GM04503 (cell line): ENCODE results near the gene FAM174A.
A peak's percentile ranks its signal among the peaks of the same experiment; 100 is the strongest.
"Not testable (repeated sequence)": the region's sequence is repeated elsewhere in the genome, so short reads cannot be mapped to it uniquely, and the experiment has no call there.

Experiments
- DNase-seq: peaks from one replicate; pipeline ENCODE4 v3.0.0-alpha.2; 2012; ENCODE audit warnings: low read depth

Gene FAM174A

GRCh38 chr5:100576217-100576751 is 41.1 kb downstream of the FAM174A start:
- DNase-seq: no peak

GRCh38 chr5:100577506-100577905 is 42.3 kb downstream of the FAM174A start:
- DNase-seq: no peak

- no peak for DNase-seq
Measured at GRCh38 chr5:100584069-100584468, 48.9 kb downstream of the FAM174A start.

- no peak for DNase-seq
Measured at GRCh38 chr5:100584889-100585288, 49.7 kb downstream of the FAM174A start.

GRCh38 chr5:100590867-100591266 is 55.7 kb downstream of the FAM174A start:
- no peak for DNase-seq

- peak; percentile 82 for DNase-seq
Measured at GRCh38 chr5:100595152-100595811, 60.1 kb downstream of the FAM174A start.

- no peak for DNase-seq
Measured at GRCh38 chr5:100595812-100596173, 60.6 kb downstream of the FAM174A start.

- DNase-seq: no peak
Measured at GRCh38 chr5:100598446-100598845, 63.3 kb downstream of the FAM174A start.

- DNase-seq: no peak
Measured at GRCh38 chr5:100600298-100600994, 65.3 kb downstream of the FAM174A start.

- no peak for DNase-seq
Measured at GRCh38 chr5:100603141-100603540, 68.0 kb downstream of the FAM174A start.

GRCh38 chr5:100604021-100604420 is 68.8 kb downstream of the FAM174A start:
- not testable (repeated sequence) for DNase-seq

- no peak for DNase-seq
Measured at GRCh38 chr5:100609594-100609993, 74.4 kb downstream of the FAM174A start.

- no peak for DNase-seq
Measured at GRCh38 chr5:100614308-100614707, 79.1 kb downstream of the FAM174A start.

GRCh38 chr5:100615362-100615761 is 80.2 kb downstream of the FAM174A start:
- no peak for DNase-seq

GRCh38 chr5:100616291-100616690 is 81.1 kb downstream of the FAM174A start:
- DNase-seq: no peak

- DNase-seq: no peak
Measured at GRCh38 chr5:100616981-100617380, 81.8 kb downstream of the FAM174A start.

GRCh38 chr5:100623719-100624118 is 88.5 kb downstream of the FAM174A start:
- DNase-seq: no peak

- no peak for DNase-seq
Measured at GRCh38 chr5:100634937-100635534, 99.9 kb downstream of the FAM174A start.
